ENCODE results near the gene VAMP5. TPM values are rescaled to one million over a fixed set of nuclear protein-coding genes. Genes with fewer than 3 reads are reported as not detected.

VAMP5 gene
- total RNA-seq, 1 donor from 2014 or later, result 296 TPM

GRCh38 chr2:85550486-85550885 lies 33.7 kb upstream of the VAMP5 start:
- H3K27ac Mint-ChIP-seq (ENCODE audit: unreplicated experiment), result peak overlapping the region; percentile 88
- H3K4me1 Mint-ChIP-seq (ENCODE audit: unreplicated experiment), result peaks cover 67% of the 10 kb centered on the region
- H3K9me3 Mint-ChIP-seq (ENCODE audit: unreplicated experiment), result no peaks in the 10 kb centered on the region
- H3K4me3 Mint-ChIP-seq (ENCODE audit: unreplicated experiment), result no peak overlapping the region
- peaks cover 56% of the 10 kb centered on the region for H3K36me3 Mint-ChIP-seq (ENCODE audit: low read depth, unreplicated experiment)
- DNase-seq (ENCODE audit: low spot score), result no peak
- H3K27me3 Mint-ChIP-seq (ENCODE audit: unreplicated experiment), result peaks cover 4% of the 10 kb centered on the region
- no peak for TF ChIP-seq CTCF (IDR thresholded peaks at IDR 0.05; ENCODE audit: unreplicated experiment)

DNA sequence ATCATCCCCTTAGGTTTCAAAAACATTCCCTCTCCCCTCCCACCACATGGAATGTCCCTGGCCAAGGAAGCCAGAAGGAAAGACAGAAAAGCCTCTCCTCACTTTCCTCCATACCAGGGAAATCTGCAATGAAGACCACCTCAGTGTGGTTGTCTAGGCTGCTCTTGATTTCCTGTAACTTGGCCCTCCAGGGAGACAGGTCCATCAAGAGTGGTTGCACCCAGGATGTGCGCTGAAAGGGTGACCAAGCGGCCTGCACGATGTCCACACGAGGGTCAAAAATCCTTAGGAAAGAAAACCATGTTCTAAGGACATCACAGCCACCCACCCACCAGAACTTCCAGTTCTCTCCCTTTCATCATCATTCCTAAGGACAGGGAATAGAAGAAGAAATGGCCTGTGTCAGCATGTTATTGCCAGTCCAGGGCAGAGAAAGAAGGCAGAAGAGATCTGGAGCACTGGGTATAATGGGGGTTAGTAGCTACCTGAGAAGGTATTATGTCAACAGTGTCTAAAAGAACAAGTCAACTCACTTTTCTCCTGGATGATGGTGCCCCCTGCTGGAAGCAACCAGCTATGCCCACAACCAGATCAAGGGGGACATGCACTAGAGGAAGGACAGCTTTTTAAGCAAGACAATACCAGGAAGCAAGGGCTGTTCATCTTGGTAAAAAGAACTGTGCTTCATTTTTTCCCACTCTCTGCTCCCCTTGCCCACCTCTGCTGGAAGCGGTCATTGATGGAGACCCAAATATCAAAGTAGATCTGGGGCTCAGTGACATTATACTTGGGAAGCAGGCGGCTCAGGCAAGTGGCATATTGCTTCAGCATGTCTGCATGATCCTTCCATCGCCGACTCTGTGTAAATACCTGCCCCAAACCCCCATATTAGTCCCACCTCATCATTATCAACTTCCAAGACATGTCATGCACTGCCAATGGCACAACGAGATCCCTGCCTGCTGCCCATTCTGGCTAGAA lies 32.2 kb upstream of the VAMP5 start:
- H3K4me3 Mint-ChIP-seq (ENCODE audit: unreplicated experiment), result peak overlapping the region; percentile 47
- H3K9me3 Mint-ChIP-seq (ENCODE audit: unreplicated experiment), result no peaks in the 10 kb centered on the region
- peaks cover 72% of the 10 kb centered on the region for H3K4me1 Mint-ChIP-seq (ENCODE audit: unreplicated experiment)
- peaks cover 53% of the 10 kb centered on the region for H3K36me3 Mint-ChIP-seq (ENCODE audit: low read depth, unreplicated experiment)
- H3K27me3 Mint-ChIP-seq (ENCODE audit: unreplicated experiment), result peaks cover 4% of the 10 kb centered on the region
- peak overlapping the region; percentile 98 for H3K27ac Mint-ChIP-seq (ENCODE audit: unreplicated experiment)
- TF ChIP-seq CTCF (IDR thresholded peaks at IDR 0.05; ENCODE audit: unreplicated experiment), result peak; percentile 83
- DNase-seq (ENCODE audit: low spot score), result peak; percentile 85

DNA sequence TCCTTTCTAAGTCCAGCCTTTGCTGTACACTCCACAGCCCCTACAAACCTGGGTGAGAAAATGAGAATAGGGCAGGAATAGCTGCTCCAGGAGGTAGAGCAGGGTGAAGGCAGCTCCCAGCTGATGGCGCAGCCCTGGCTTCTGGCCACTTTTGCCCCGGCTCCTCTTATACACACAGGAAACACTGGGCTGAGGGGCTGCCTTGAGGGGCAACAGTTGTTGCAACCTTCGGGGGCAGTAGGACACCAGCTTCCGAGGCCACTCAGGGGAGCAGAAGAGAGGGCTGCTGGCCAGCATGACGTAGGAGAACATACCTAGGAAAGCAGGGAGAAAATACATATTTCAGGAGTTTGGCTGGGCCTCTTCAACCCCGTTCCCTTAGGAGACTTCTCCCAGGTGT lies 31.0 kb upstream of the VAMP5 start:
- Mint-ChIP-seq H3K4me1 (ENCODE audit: unreplicated experiment) (peaks cover 65% of the 10 kb centered on the region), H3K4me3 (ENCODE audit: unreplicated experiment) (peak overlapping the region; percentile 24), H3K36me3 (ENCODE audit: low read depth, unreplicated experiment) (peaks cover 46% of the 10 kb centered on the region), H3K27ac (ENCODE audit: unreplicated experiment) (peak overlapping the region; percentile 98), H3K27me3 (ENCODE audit: unreplicated experiment) (peaks cover 8% of the 10 kb centered on the region), H3K9me3 (ENCODE audit: unreplicated experiment) (no peaks in the 10 kb centered on the region)
- no peak for DNase-seq (ENCODE audit: low spot score)
- no peak for TF ChIP-seq CTCF (IDR thresholded peaks at IDR 0.05; ENCODE audit: unreplicated experiment)

DNA sequence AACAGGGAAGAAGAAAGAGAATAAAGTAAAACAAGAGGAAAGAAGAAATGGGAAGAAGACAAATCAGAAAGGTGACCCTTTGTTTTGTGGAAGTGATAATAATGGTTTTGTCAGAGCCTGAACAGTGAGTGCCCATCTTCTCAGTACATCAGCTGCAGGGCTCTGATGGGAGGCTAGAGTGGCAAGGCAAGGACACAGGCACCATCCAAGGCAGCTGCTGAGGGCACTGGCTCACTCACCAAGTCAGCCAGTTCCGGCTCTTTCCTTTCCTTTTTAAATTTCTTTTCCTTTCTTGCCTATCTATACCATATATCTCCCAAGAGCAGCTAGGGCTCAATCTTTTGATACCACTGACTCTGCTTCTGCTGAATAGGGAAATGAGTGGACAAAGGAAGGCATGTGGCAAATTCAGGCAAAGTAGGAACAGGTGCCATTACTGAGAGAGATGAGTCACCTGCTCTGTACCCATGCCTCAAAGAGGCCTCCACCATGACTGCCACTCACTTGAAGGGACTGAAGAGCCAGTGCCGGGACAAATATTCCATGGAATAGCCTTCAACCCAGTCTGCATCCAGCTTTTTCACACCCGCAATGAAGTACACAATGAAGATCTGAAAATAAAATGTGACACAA lies 29.1 kb upstream of the VAMP5 start:
- TF ChIP-seq CTCF (IDR thresholded peaks at IDR 0.05; ENCODE audit: unreplicated experiment), result no peak
- H3K36me3 Mint-ChIP-seq (ENCODE audit: low read depth, unreplicated experiment), result peaks cover 40% of the 10 kb centered on the region
- H3K9me3 Mint-ChIP-seq (ENCODE audit: unreplicated experiment), result no peaks in the 10 kb centered on the region
- peak overlapping the region; percentile 29 for H3K4me3 Mint-ChIP-seq (ENCODE audit: unreplicated experiment)
- H3K27ac Mint-ChIP-seq (ENCODE audit: unreplicated experiment), result peak overlapping the region; percentile 68
- H3K27me3 Mint-ChIP-seq (ENCODE audit: unreplicated experiment), result peaks cover 8% of the 10 kb centered on the region
- DNase-seq (ENCODE audit: low spot score), result no peak
- H3K4me1 Mint-ChIP-seq (ENCODE audit: unreplicated experiment), result peaks cover 69% of the 10 kb centered on the region

Measured in endothelial cell (in vitro differentiated cells).